HG03045 (cell line): ENCODE measurements around the gene FUT1.

Experiments
- ATAC-seq: cut with Tn5 transposase; IDR thresholded peaks from one replicate; pipeline ENCODE4 v1.9.1; 2021; ENCODE audit warnings: mild to moderate bottlenecking, moderate library complexity; ENCODE audit not compliant: unreplicated experiment

The FUT1 gene

DNA sequence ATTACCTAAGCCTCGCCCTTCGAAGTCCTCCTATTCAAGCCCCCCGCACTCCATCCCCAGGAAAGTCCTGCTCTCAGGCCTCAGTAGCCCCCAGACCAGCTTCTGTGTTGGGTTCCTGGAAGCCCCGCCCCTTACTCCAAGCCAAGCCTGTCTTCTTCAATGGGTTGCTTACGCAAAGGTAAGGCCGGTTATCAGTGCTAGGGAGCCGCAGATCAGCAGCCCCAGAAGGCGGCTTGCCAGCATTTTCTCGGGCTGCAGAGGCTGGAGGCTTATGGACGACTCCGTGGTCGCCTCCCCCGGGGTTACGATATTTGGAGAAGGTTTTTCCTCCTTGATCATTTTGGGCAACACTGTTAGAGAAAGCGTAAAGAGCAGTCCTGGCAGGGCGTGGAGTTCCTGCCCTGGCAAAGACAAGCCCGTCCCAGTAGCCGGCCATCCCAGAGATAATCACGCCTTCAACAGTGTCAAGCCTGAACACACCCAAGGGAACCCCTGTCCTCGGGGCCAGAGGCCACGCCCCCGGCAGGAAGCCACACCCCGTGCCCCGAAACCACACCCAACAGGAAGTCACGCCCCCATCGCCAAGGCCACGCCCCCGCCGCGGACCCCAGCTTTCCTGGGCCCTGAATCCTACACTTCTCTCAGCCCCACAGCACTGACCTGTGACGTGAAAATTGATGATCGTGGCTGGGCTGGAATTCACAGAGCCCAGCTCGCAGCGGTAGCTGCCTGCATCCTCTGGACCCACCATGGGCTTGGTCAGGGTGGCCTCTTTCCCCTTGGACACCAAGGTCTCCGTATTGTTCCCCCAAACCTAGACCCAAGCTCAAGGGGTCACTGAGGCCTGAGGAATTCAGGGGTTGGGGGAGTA, 11.1 kb downstream of the FUT1 start:
- ATAC-seq = no peak

- ATAC-seq = no peak
Measured at GRCh38 chr19:48740164-48740972, 12.1 kb downstream of the FUT1 start, which contains the start of gene RASIP1. RASIP1 (minus strand) TSS chr19:48740610; CDS start chr19:48740282, 328 bp downstream.

DNA sequence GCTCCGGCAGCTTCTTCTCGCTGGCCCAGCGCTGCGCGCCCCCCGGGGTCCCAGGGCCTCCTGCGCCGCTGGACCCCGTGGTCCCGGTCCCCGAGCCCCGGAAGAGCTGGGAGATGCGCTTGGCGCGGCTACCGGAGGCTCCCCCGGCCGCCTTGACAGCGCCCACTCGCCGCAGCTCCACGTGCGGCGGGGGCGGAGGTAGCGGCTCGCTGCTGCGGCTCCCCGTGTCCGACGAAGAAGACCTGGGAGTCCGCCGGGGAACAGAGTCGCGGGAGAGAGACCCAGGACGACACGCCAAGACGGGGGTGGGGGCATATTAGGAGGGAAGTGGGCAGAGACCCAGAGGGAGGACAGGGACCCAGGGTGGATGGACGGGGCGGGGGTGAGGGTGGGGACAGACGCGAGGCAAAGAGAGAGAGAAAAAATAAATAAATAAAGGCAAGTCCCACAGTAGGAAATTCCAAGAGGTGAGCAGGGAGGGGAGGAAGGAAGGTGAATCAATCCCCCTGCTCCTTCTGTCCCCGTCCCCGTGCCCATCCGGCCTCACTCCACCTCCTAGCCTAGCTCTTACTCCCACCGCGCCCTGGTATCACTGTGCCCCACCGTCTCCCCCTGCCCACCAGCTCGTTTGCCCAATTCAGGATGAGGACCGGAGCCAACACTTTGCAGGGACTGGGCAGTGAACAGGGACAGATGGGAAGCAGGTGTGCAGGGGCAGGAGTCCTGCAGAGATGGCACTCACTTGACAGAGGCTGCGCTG, 12.9 kb downstream of the FUT1 start:
- no peak for ATAC-seq

GRCh38 chr19:48738557-48739403, 13.7 kb downstream of the FUT1 start:
- peak; percentile 64 for ATAC-seq

DNA sequence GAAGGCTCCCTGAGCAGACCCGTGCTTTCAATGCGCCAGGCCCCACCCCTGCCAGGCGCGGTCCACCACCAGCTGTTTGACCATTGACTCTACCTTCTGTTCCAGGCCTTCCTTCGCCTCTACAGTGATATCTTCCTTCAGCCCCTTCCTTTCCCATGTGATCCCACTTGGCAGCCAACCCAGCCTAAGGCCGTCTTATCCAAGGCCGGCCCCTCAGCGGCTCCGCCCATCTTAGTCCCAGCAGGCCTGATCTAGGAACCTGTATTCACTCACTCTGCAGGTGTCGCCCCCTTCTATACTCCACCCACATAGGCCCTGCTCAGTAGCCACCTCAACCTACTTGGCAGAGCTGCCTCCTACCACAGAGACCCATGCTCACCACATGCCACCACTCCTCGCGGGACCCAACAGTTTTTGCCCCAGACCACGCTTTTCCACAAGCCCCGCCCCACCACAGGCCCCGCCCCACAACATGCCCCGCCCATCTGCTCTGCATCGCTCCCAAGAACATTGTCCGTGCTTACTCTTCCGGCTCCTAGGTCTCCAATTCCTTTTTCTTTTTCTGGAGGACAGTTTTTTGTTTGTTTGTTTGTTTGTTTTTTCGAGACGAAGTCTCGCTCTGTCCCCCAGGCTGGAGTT, 15.0 kb downstream of the FUT1 start:
- no peak for ATAC-seq

- ATAC-seq = no peak
Measured at GRCh38 chr19:48735031-48735615, 17.3 kb downstream of the FUT1 start.

GRCh38 chr19:48734625-48735024, 17.8 kb downstream of the FUT1 start:
- no peak for ATAC-seq

GRCh38 chr19:48731452-48731851, 21.0 kb downstream of the FUT1 start:
- no peak for ATAC-seq

GRCh38 chr19:48728911-48729664, 23.4 kb downstream of the FUT1 start:
- ATAC-seq = no peak

DNA sequence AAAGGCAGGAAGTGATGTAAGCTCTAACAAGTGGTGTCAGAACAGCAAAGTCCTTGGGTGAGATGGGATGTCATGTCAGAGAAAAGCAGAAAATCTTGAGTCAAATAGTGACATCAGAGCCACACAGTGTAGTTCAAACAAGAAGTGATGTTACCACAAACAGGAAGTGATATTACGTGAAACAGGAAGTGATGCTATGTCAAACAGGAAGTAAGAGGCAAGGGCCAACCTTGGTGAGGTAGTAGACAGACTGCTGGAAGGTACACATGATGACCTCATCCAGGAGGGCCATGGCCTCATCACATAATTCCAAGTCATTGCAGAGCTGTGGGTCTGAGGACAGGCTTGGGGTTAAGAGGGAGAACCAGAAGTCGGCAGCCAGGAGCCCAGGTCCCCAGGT, 25.9 kb downstream of the FUT1 start:
- no peak for ATAC-seq

GRCh38 chr19:48724796-48725753, 27.4 kb downstream of the FUT1 start:
- ATAC-seq = no peak

GRCh38 chr19:48722196-48722708, 30.2 kb downstream of the FUT1 start:
- ATAC-seq = no peak

DNA sequence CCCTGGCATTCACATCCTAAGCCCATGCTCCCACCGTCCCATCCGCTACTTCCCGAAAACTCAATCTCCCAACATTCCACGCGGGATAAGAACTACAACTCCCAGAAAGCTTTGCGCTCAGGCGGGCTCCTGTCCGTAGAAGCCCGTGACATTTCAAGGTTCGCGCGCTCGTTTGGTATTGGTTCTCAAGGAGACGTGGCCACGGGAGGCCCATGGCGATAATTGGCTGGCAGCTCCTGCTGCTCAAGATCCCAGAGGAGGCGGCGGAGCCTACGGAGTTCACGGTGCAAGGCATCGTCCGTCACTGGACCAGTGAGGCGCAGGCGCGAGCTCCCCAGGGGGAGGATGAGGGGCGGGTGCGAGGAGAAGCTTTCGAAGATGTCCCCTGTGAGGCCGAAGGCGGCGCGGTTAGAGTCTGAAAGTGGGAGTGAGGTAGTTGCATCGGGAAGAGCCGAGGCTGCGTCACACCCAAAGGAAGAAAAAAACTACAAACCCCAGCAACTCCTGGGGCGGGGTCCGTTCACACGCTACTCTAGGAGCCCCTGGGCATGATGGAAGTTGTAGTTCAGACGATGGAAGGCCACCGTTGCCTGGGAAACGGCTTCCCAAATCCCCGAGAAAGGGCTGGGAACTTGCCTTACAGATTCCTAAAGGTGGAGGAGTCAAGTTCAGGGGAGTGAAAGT, 31.7 kb downstream of the FUT1 start:
- ATAC-seq = peak; percentile 81

GRCh38 chr19:48720251-48720612, 32.2 kb downstream of the FUT1 start:
- no peak for ATAC-seq

DNA sequence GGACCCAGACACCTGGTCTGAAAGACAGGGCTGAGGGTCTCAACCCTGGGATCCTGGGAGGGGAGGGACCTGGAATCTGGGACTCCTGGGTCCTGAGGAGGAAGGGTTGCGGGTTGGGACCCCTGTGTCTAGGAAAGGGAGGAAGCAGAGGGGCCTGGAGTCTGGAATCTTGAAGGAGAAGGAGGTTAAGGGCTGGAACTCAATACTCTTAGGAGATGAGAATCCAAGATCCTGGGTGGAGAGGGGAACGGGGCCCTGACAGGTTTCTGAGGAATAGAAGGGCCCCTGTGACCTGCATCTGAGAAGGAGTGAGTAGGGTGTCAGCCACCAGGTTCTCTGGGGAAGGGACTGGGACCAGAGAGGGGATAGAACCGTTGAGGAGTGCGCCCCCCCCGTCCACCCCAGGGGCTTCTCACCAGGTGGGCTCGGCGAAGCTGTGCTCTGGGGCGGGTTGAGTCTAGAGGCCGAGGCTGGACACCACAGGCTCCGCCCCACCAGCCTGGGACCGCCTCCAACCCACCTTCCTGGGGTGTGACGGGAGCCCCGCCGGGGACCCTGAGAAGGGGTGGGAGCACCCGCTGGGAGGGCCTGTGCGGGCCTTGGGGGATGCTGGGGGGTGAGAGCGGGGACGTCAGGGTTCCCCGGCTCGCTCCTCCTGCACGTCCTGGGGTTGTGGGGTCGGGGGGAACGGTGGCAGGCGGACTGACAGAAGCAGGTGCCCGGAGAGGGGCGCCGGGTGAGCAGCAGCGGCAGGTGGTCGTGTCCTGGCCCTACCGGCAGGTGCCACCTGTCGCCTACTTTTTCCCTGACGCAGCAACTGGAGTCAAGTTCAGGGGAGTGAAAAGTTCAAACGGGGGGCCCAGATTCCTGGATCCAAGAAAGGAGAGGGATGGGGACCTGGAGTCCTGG, 32.9 kb downstream of the FUT1 start, which contains the start of gene MAMSTR:
MAMSTR (minus strand) TSS at position 463 of the 909 bp plus-strand sequence. CDS start 694 bp downstream, outside the sequence.
- ATAC-seq = no peak
